Stomach (tissue), 19 donors: ENCODE data around the gene PPIL6. TPM values are rescaled to one million over a fixed set of nuclear protein-coding genes. Genes with fewer than 3 reads are reported as not detected.

Experiments
- DNase-seq, 2 donors: peaks; one replicate each; pipeline versions ENCODE4 v3.0.0 to v3.0.0-alpha.2; 2013 to 2019
- H3K27ac ChIP-seq, 5 donors: fragments of 200-600 bp in 4 of 5; sonication (generic) in 4 of 5; one replicate each; pipeline ENCODE4 v1.5.1; 2013 to 2019; ENCODE audit warnings: mild to moderate bottlenecking in 1 of 5, moderate library complexity in 1 of 5
- H3K27me3 ChIP-seq, 3 donors: fragments of 200-600 bp; sonication (generic); one replicate each; pipeline ENCODE4 v1.5.1; 2017 to 2019; ENCODE audit warnings: mixed run types in 1 of 3
- H3K36me3 ChIP-seq, 4 donors: fragments of 200-600 bp; sonication (generic); 1 replicate in 3 of 4; 2 replicates in 1 of 4; pipeline ENCODE4 v1.5.1; 2016 to 2019
- H3K4me1 ChIP-seq, 4 donors: fragments of 200-600 bp; sonication (generic); one replicate each; pipeline ENCODE4 v1.5.1; 2016 to 2019
- H3K4me3 ChIP-seq, 4 donors: fragments of 200-600 bp; sonication (generic) in 3 of 4; one replicate each; pipeline ENCODE4 v1.5.1; 2016 to 2019; ENCODE audit warnings: mild to moderate bottlenecking in 1 of 4
- H3K9me3 ChIP-seq, 4 donors: fragments of 200-600 bp; sonication (generic); one replicate each; pipeline ENCODE4 v1.5.1; 2016 to 2019
- CTCF ChIP-seq, 7 experiments: fragments of 450-650 bp in 4 of 7; fragments of 200-600 bp in 3 of 7; sonication (generic) in 3 of 7; IDR thresholded peaks; one replicate each; pipeline ENCODE4 v1.5.1; 2016 to 2019; ENCODE audit warnings: antibody characterized with exemption in 7 of 7, control low read depth in 2 of 7, mild to moderate bottlenecking in 1 of 7
- EP300 ChIP-seq: sonication (generic); formaldehyde crosslinking; IDR thresholded peaks from one replicate; pipeline ENCODE4 v1.6.1; 2017; ENCODE audit warnings: antibody characterized with exemption
- POLR2A ChIP-seq, 4 donors: fragments of 450-650 bp; IDR thresholded peaks; one replicate each; pipeline ENCODE4 v1.6.1; 2016; ENCODE audit warnings: antibody characterized with exemption in 4 of 4, control low read depth in 2 of 4, mild to moderate bottlenecking in 1 of 4, moderate library complexity in 1 of 4
- POLR2AphosphoS5 ChIP-seq, 3 donors: sonication (generic); formaldehyde crosslinking; IDR thresholded peaks; one replicate each; pipeline ENCODE4 v1.6.1; 2016; ENCODE audit warnings: antibody characterized with exemption in 3 of 3
- WGBS, 5 donors: extraction: QIAGEN DNeasy Blood & Tissue Kit in 3 of 5; methylation state at CpG; one replicate each; pipeline versions ENCODE4 v1.1.5 to v1.1.7; 2013 to 2018; 5-methylcytosine and 5-hydroxymethylcytosine counted together
- intact Hi-C: fragments of 100-400 bp; cut with DNase I; formaldehyde crosslinking; loops from one replicate; pipeline ENCODE4 v1.15.1; 2023; ENCODE audit warnings: low total_unique reads
- long read RNA-seq, 10 donors: transcript quantifications; one replicate each; lab custom pipeline, GENCODE V29; 2026
- polyA plus RNA-seq, 3 donors: library from polyadenylated mRNA; stranded (reverse); fragments of 200-250 nt; gene quantifications; one replicate each; pipeline ENCODE4 v1.2.3, GENCODE V29; 2013
- total RNA-seq, 5 donors: library from RNA; depleted of rRNA; stranded (reverse); fragments of >200 nt; gene quantifications; one replicate each; pipeline versions ENCODE4 v1.1.0 to v1.2.3, GENCODE V29; 2014 to 2016
- donor health status: healthy with polysubstance abuse.
- donor health status: Bipolar disorder and iron deficiency.
- donor health status: healthy.

PPIL6 gene
- total RNA-seq: 1 to 10 TPM in 3 of 5 donors, not detected in 2; 1.4 to 8.6 (median 3.2) TPM
- polyA plus RNA-seq: 1 to 10 TPM; 1.0 to 4.0 (median 2.7) TPM
- long read RNA-seq, donor 1: 0 reads
- long read RNA-seq, donor 2, partial matches to known transcripts: 0 of 5 reads
- long read RNA-seq, donor 2, other reads (novel, unspliced or antisense): 5 of 5 reads
- long read RNA-seq, donor 3: 0 reads
- long read RNA-seq, donor 4: 0 reads
- long read RNA-seq, donor 5: 0 reads
- long read RNA-seq, donor 6, full-length matches to known transcripts: 2 of 11 reads
- long read RNA-seq, donor 6, partial matches to known transcripts: 0 of 11 reads
- long read RNA-seq, donor 6, other reads (novel, unspliced or antisense): 9 of 11 reads
- long read RNA-seq, donor 7, full-length matches to known transcripts: 1 of 1 reads
- long read RNA-seq, donor 7, partial matches to known transcripts: 0 of 1 reads
- long read RNA-seq, donor 7, other reads (novel, unspliced or antisense): 0 of 1 reads
- long read RNA-seq, donor 8, full-length matches to known transcripts: 2 of 2 reads
- long read RNA-seq, donor 8, partial matches to known transcripts: 0 of 2 reads
- long read RNA-seq, donor 8, other reads (novel, unspliced or antisense): 0 of 2 reads
- long read RNA-seq, donor 9, full-length matches to known transcripts: 1 of 1 reads
- long read RNA-seq, donor 9, partial matches to known transcripts: 0 of 1 reads
- long read RNA-seq, donor 9, other reads (novel, unspliced or antisense): 0 of 1 reads
- long read RNA-seq, donor 10: 0 reads

- TF ChIP-seq POLR2AphosphoS5 (IDR thresholded peaks at IDR 0.05) (peak; percentile 26 to 47 (median 34)), EP300 (no peak), CTCF (IDR thresholded peaks at IDR 0.05) (peak in 1 of 7 experiments; percentile 39), POLR2A (IDR thresholded peaks at IDR 0.05) (no peak)
- 0 to 1% (median 0%) methylated on average over 24 to 102 of the region's 102 CpGs for WGBS, 5 donors
- Histone ChIP-seq H3K4me3 (peak within 1 kb of the TSS; percentile 62 to 89 (median 80)), H3K27me3 (no peaks in the 10 kb centered on the region), H3K9me3 (no peaks in the 10 kb centered on the region), H3K4me1 (peaks cover 20 to 36% (median 29%) of the 10 kb centered on the region in 4 donors), H3K36me3 (peaks cover 17 to 36% (median 32%) of the 10 kb centered on the region in 4 donors), H3K27ac (peak within 1 kb of the TSS; percentile 82 to 90 (median 85))
- intact Hi-C loops: no loop called here
- DNase-seq: peak; percentile 86 to 97
Observed at GRCh38 chr6:109440331-109441068, at the start of gene PPIL6, which contains the start of gene SMPD2. Gene PPIL6, minus strand, starts transcription at chr6:109440628. Its CDS starts 38 bp downstream, at chr6:109440590. Gene SMPD2, plus strand, starts transcription at chr6:109440724. Its CDS starts 398 bp downstream, at chr6:109441122.

- Histone ChIP-seq H3K27me3 (no peaks in the 10 kb centered on the region), H3K9me3 (no peaks in the 10 kb centered on the region), H3K36me3 (no peaks in the 10 kb centered on the region), H3K4me3 (no peak overlapping the region), H3K4me1 (peaks cover 0 to 13% (median 5%) of the 10 kb centered on the region in 4 donors), H3K27ac (no peak overlapping the region)
- no peak for TF ChIP-seq CTCF (IDR thresholded peaks at IDR 0.05)
- no peak for TF ChIP-seq POLR2AphosphoS5 (IDR thresholded peaks at IDR 0.05)
- no peak for DNase-seq
- intact Hi-C loops: no loop called here
Observed at GRCh38 chr6:109488001-109488400, 47.6 kb upstream of the PPIL6 start.

GRCh38 chr6:109486068-109486467 is 45.6 kb upstream of the PPIL6 start:
- no peaks in the 10 kb centered on the region for H3K27me3 ChIP-seq
- peak in 1 of 2 donors; percentile 36 for DNase-seq
- peak in 1 of 3 donors; percentile 12 for TF ChIP-seq POLR2AphosphoS5 (IDR thresholded peaks at IDR 0.05)
- TF ChIP-seq POLR2A (IDR thresholded peaks at IDR 0.05): no peak
- no peaks in the 10 kb centered on the region for H3K9me3 ChIP-seq
- WGBS, 5 donors: 52 to 67% (median 63%) methylated on average over 1 of the region's 1 CpG
- no peak overlapping the region for H3K4me3 ChIP-seq
- no peak overlapping the region for H3K27ac ChIP-seq
- intact Hi-C loops: no loop called here
- H3K4me1 ChIP-seq: peaks cover 12 to 27% (median 18%) of the 10 kb centered on the region in 4 donors
- H3K36me3 ChIP-seq: peaks cover 0 to 7% (median 5%) of the 10 kb centered on the region in 4 donors

- Histone ChIP-seq H3K4me1 (peaks cover 19 to 33% (median 25%) of the 10 kb centered on the region in 4 donors), H3K36me3 (peaks cover 6 to 13% (median 10%) of the 10 kb centered on the region in 4 donors), H3K27me3 (no peaks in the 10 kb centered on the region), H3K4me3 (no peak overlapping the region), H3K9me3 (no peaks in the 10 kb centered on the region), H3K27ac (no peak overlapping the region)
- intact Hi-C loops: no loop called here
- no peak for TF ChIP-seq EP300
- no peak for TF ChIP-seq POLR2AphosphoS5 (IDR thresholded peaks at IDR 0.05)
- TF ChIP-seq CTCF (IDR thresholded peaks at IDR 0.05): no peak
- TF ChIP-seq POLR2A (IDR thresholded peaks at IDR 0.05): no peak
- WGBS, 5 donors: 70 to 86% (median 77%) methylated on average over 3 of the region's 3 CpGs
- DNase-seq: no peak
Observed at GRCh38 chr6:109485266-109485935, 45.0 kb upstream of the PPIL6 start.
